ENCODE measurements around the gene BNC1. TPM values are rescaled to one million over a fixed set of nuclear protein-coding genes. Genes with fewer than 3 reads are reported as not detected.

The BNC1 gene
- total RNA-seq, 1 experiment from 2014 or later, result not detected

DNA sequence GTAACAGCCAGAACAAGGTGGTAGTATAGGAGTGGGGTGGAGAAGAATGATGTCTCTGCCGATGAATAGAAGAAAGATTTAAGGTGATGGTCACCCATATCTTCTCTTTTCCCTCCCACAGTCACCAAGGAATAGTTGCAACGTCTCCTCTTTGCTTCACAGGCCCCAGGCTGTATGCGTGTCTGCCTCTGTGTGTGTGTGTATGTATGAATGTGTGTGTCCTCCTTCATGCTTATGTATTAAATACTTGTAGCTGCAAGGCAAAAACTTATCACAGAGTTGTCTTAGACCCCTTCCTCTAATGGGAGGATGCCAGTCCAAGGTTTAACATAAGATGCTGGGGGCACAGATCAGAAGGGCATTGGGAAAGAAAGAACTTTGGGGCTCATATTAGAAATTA lies 19.1 kb upstream of the BNC1 start:
- in situ Hi-C loops (cut with HindIII; ENCODE audit: low pct_unique_long_range_greater_than_20kb, low sequenced_read_pairs), result no loop called here

DNA sequence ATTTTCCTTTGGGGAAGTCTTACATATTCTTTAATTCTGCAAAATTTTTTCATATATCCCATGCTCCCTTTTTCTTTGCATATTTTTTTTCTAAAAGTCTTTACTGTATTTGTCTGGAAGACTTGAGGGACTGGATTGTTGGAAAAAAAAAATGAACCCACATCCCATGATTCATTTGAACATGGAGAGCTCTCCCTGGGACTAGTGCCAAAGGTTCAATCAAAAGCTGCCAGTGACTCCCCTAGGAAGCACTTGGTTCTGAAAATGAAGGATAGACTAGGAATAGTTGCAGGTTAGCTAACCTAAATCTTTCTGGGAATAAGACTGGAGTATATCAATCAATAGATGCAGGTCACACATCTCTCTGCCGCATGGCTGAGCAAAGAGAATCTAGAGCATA lies 16.4 kb upstream of the BNC1 start:
- in situ Hi-C loops (cut with HindIII; ENCODE audit: low pct_unique_long_range_greater_than_20kb, low sequenced_read_pairs), result no loop called here
- no peak for DNase-seq (ENCODE audit: low read depth, low spot score)

More for the DNA sequence above, 19.1 kb upstream of the BNC1 start:
- no peak for DNase-seq (ENCODE audit: low read depth, low spot score)

DNA sequence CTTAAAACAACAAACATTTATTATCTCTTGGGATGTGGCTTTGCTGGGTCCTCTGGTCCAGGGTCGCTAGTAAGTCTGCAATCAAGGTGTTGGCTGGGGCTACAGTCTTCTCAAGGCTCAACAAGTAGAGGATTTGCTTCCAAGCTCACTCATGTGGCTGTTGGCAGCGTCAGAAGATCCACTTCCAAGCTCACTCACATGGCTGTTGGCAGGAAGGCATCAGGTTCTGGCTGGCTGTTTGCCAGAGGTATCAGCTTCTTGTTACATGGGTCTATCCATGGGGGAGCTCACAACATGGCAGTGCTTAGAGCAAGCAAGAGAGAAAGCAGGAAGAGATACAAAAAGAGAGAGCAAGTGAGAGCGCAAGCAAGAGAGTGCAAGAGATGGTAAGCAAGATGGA lies 15.0 kb upstream of the BNC1 start:
- in situ Hi-C loops (cut with HindIII; ENCODE audit: low pct_unique_long_range_greater_than_20kb, low sequenced_read_pairs), result no loop called here

DNA sequence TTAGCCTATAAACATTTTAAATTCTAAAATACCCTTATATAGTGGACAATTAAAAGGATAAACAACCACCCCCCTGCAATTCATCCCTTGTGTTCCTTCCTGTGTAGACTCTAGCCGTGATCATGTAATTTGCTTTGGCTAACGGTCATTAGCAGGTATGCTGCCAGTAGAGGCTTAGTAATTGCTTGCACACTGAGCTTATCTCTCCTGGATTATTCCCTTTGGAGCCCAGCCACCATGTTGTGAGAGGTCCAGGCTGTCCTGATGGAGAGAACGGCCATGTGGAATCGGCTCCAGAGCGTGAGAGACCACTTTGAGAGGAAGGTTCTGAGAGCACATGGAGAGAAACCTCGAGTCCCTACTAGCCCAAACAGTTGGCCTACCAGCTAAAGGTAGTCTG lies 11.0 kb upstream of the BNC1 start:
- in situ Hi-C loops (cut with HindIII; ENCODE audit: low pct_unique_long_range_greater_than_20kb, low sequenced_read_pairs), result no loop called here

More for the DNA sequence above, 15.0 kb upstream of the BNC1 start:
- DNase-seq (ENCODE audit: low read depth, low spot score), result peak; percentile 30

GRCh38 chr15:83293201-83293600 lies 8.7 kb upstream of the BNC1 start:
- no peak for DNase-seq (ENCODE audit: low read depth, low spot score)
- in situ Hi-C loops (cut with HindIII; ENCODE audit: low pct_unique_long_range_greater_than_20kb, low sequenced_read_pairs), result no loop called here

More for the DNA sequence above, 11.0 kb upstream of the BNC1 start:
- DNase-seq (ENCODE audit: low read depth, low spot score), result no peak

GRCh38 chr15:83292317-83292716 lies 7.9 kb upstream of the BNC1 start:
- in situ Hi-C loops (cut with HindIII; ENCODE audit: low pct_unique_long_range_greater_than_20kb, low sequenced_read_pairs), result no loop called here
- no peak for DNase-seq (ENCODE audit: low read depth, low spot score)

GRCh38 chr15:83290236-83290635 lies 5.8 kb upstream of the BNC1 start:
- in situ Hi-C loops (cut with HindIII; ENCODE audit: low pct_unique_long_range_greater_than_20kb, low sequenced_read_pairs), result no loop called here
- DNase-seq (ENCODE audit: low read depth, low spot score), result peak; percentile 12

DNA sequence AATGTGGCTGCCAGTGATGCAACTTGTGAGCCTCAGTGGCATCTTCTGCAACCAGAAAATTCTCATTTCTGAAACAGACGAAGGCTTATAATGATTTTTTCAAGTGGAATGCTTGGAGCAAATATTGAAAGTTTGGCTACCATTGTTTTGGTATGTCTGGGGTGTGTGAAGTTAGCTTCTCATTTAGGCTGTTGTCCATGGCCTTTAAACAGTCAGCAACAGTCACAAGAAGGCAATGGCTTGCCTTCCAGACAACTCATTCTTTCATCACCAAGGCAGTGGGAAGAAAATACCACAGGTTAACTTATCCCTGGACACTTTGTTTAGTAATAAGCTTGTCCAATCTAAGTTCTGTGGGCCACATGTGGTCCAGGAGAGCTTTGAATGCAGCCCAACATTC lies 4.7 kb upstream of the BNC1 start:
- DNase-seq (ENCODE audit: low read depth, low spot score), result no peak
- in situ Hi-C loops (cut with HindIII; ENCODE audit: low pct_unique_long_range_greater_than_20kb, low sequenced_read_pairs), result no loop called here

DNA sequence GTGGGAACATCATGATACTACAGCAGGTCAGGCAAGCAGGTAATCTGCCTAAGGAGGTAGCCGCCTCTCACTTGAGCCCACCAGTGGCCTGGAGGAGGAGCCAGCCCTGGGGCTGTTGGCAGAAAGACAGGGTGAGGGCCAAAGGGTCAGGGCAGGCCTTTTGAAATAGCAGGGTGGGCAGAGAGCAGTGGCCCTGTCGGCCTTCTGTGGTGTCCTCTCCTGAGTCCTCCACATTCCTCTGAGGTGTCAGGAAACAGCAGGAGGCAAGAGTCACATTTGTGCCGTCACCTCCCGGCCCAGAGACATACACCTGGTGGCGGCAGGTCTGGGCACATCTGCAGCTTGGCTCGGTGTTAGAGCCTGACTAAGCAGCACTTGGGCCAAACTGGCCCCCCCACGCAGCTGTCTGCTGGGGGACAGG lies 3.9 kb upstream of the BNC1 start:
- in situ Hi-C loops (cut with HindIII; ENCODE audit: low pct_unique_long_range_greater_than_20kb, low sequenced_read_pairs), result no loop called here

DNA sequence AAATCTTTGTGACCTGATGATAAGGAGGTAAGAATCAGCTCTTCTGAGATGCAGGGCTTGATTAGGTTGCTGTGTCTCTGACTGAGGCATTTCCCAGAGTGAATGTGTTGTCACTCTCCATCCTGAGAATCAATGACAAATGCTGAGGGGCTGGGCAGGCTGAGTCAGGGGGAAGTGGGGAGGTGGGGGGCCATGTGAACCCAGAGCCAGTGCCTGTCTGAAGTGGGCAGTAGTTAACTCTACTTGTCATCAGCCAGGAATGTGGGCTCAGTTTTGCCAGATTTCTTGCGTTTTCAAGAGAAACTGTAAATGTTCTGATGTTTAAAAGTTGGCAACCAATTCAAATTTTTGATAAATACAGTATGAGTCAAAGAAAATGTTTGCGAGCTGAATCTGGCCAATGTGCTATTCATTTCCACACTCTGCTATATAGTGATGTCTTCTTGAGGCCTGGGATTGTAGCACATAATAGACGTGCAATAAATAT lies 3.1 kb upstream of the BNC1 start:
- in situ Hi-C loops (cut with HindIII; ENCODE audit: low pct_unique_long_range_greater_than_20kb, low sequenced_read_pairs), result no loop called here
- no peak for DNase-seq (ENCODE audit: low read depth, low spot score)

More for the DNA sequence above, 3.9 kb upstream of the BNC1 start:
- DNase-seq (ENCODE audit: low read depth, low spot score), result no peak

DNA sequence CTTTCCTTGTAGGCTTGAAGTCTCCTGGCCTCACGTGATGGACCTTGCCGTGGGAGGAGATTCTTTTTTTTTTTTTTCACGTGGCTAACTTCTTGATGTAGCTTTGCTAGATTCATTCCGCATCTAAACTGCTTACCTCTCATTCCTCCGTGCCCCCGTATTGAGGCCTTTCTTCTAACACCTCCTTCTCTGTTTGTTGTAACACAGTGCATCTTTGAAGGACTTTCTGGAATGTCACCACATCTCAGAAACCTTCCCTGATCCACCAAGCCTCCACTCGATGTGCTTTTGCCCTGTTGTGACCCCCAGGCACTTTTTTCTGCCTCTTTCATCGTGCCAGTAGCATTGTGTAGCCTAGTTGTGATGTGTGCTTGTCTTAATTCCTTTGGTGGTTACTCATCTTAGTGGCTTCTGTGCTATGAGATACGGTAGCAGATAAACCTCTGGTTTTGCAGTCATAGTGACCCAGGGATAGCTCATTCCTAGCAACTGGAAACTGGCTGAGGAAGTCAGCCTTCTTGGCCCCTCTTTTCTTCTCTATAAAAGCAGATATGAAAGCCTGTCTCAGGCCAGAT lies 1.6 kb upstream of the BNC1 start:
- DNase-seq (ENCODE audit: low read depth, low spot score), result no peak
- in situ Hi-C loops (cut with HindIII; ENCODE audit: low pct_unique_long_range_greater_than_20kb, low sequenced_read_pairs), result no loop called here

DNA sequence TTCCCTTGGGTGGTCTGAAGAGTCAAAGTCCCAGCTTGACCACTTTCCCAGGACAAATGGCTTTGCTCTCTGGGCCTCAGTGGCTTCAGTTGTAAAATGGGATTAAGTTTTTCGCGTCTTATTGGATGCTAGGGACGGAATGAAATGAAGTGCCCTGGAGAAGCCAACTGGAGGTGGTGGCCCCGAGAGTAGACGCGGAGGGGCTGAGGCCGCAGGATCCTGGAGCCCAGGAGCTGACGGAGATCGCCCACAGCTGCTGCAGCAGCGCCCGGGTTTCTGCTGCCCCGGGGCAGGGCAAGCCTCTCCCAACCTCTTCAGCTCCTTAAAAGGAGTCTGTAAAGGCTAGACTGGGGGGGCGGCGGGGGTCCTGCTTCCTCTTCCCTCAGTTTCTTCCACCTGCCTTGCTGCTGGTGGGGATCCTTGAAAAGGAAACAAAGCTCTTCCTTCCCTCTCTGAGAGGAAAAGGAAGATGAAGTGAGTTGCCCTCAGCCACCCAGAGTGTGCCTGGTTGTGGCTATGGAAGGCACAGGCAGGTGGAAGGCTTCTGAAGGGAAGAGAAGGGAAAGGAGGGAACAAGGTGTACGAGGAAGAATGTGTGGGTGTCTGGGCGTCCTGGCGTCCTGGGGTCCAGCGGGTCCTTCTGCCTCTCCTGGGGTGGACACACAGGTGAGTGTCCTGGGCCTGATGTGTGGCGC lies 967 bp upstream of the BNC1 start:
- DNase-seq (ENCODE audit: low read depth, low spot score), result no peak
- in situ Hi-C loops (cut with HindIII; ENCODE audit: low pct_unique_long_range_greater_than_20kb, low sequenced_read_pairs), result no loop called here

GRCh38 chr15:83283813-83284558 lies 478 bp downstream of the BNC1 start:
- DNase-seq (ENCODE audit: low read depth, low spot score), result no peak
- in situ Hi-C loops (cut with HindIII; ENCODE audit: low pct_unique_long_range_greater_than_20kb, low sequenced_read_pairs), result no loop called here

- in situ Hi-C loops (cut with HindIII; ENCODE audit: low pct_unique_long_range_greater_than_20kb, low sequenced_read_pairs), result no loop called here
- no peak for DNase-seq (ENCODE audit: low read depth, low spot score)
These were observed 1.2 kb downstream of the BNC1 start for GRCh38 chr15:83283138-83283812.

- in situ Hi-C loops (cut with HindIII; ENCODE audit: low pct_unique_long_range_greater_than_20kb, low sequenced_read_pairs), result no loop called here
- DNase-seq (ENCODE audit: low read depth, low spot score), result no peak
These were observed 1.7 kb downstream of the BNC1 start for GRCh38 chr15:83282776-83283137.

- in situ Hi-C loops (cut with HindIII; ENCODE audit: low pct_unique_long_range_greater_than_20kb, low sequenced_read_pairs), result no loop called here
- DNase-seq (ENCODE audit: low read depth, low spot score), result no peak
These were observed 2.3 kb downstream of the BNC1 start for GRCh38 chr15:83282141-83282540.

GRCh38 chr15:83278191-83278590 lies 6.3 kb downstream of the BNC1 start:
- in situ Hi-C loops (cut with HindIII; ENCODE audit: low pct_unique_long_range_greater_than_20kb, low sequenced_read_pairs), result no loop called here
- DNase-seq (ENCODE audit: low read depth, low spot score), result no peak

DNA sequence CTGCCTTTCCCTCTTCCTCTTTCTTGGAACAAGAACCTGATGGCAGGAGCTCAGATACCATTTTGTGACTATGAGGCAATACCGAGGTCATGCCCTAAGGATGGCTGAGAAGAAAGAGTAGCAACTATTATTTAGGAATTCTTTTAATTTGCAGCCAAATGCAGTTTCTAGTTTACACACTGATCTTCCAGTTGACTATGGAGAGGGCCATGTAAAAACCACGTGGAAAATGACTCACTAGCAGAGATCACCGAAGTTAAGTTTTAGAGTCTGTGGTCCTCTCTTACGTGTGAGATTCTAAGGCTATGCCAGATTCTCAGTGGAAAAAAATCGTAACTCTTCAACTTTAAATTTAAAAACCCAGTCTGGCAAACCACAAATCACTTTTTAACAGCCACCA lies 7.8 kb downstream of the BNC1 start:
- no peak for DNase-seq (ENCODE audit: low read depth, low spot score)
- in situ Hi-C loops (cut with HindIII; ENCODE audit: low pct_unique_long_range_greater_than_20kb, low sequenced_read_pairs), result no loop called here

All from SK-MEL-5 (cell line).